Panc1 (cell line): ENCODE data around the gene VKORC1.

Experiments
- CTCF ChIP-seq: fragments of 450-650 bp; IDR thresholded peaks from 2 replicates; pipeline ENCODE4 v1.5.1; 2017; ENCODE audit warnings: mild to moderate bottlenecking
- POLR2AphosphoS5 ChIP-seq: IDR thresholded peaks from 2 replicates; pipeline ENCODE4 v1.6.1; 2012; ENCODE audit warnings: mild to moderate bottlenecking, low read depth, low read length, moderate library complexity
- REST ChIP-seq, 2 experiments: IDR thresholded peaks; 2 replicates each; pipeline ENCODE4 v1.6.1; 2011 to 2012; ENCODE audit warnings: low read depth in 2 of 2, control low read depth in 1 of 2, low read length in 1 of 2, mild to moderate bottlenecking in 1 of 2, moderate library complexity in 1 of 2; ENCODE audit not compliant: insufficient read depth in 1 of 2
- TCF7L2 ChIP-seq: IDR thresholded peaks from 2 replicates; pipeline ENCODE4 v1.6.1; 2011; ENCODE audit warnings: mild to moderate bottlenecking, low read depth, low read length, inconsistent platforms

- TF ChIP-seq CTCF (no peak), TCF7L2 (no peak), REST (IDR thresholded peaks at IDR 0.05; ENCODE audit: insufficient read depth in 1 of 2, low read depth in 2 of 2, low read length in 1 of 2) (no peak), POLR2AphosphoS5 (no peak)
Observed at GRCh38 chr16:31132303-31132979, 37.8 kb upstream of the VKORC1 start.
